Type B pancreatic cell (in vitro differentiated cells): ENCODE results near the gene FBXW5. TPM values are rescaled to one million over a fixed set of nuclear protein-coding genes. Genes with fewer than 3 reads are reported as not detected.

ENCODE experiments used
- DNase-seq: peaks from one replicate; pipeline ENCODE4 v3.0.0; 2021; ENCODE audit warnings: mixed read lengths; ENCODE audit not compliant: unreplicated experiment; ENCODE audit errors: extremely low spot score
- H3K27ac Mint-ChIP-seq: 2 replicates; pipeline ENCODE4 v1.8.0; 2021; ENCODE audit warnings: mild to moderate bottlenecking, mixed read lengths
- H3K27me3 Mint-ChIP-seq: 2 replicates; pipeline ENCODE4 v1.8.0; 2021; ENCODE audit warnings: mixed read lengths
- H3K36me3 Mint-ChIP-seq: 2 replicates; pipeline ENCODE4 v1.8.0; 2021; ENCODE audit warnings: mixed read lengths
- H3K4me1 Mint-ChIP-seq: one replicate; pipeline ENCODE4 v1.8.0; 2021; ENCODE audit warnings: mixed read lengths; ENCODE audit not compliant: unreplicated experiment
- H3K4me3 Mint-ChIP-seq: 2 replicates; pipeline ENCODE4 v1.8.0; 2021; ENCODE audit warnings: mild to moderate bottlenecking, mixed read lengths
- H3K9me3 Mint-ChIP-seq: 2 replicates; pipeline ENCODE4 v1.8.0; 2021; ENCODE audit warnings: mixed read lengths
- total RNA-seq: library from RNA; stranded (reverse); gene quantifications from 2 replicates; pipeline ENCODE4 v1.2.1, GENCODE V29; 2021; ENCODE audit warnings: low replicate concordance
- TF ChIP-seq, protein P1 (sequence below): fragments of 200-600 bp; sonication (generic); conservative IDR thresholded peaks from 2 replicates; pipeline ENCODE4 v1.5.0; 2021; ENCODE audit warnings: antibody characterized with exemption, mild to moderate bottlenecking

FBXW5 gene
- total RNA-seq, 1 donor from 2014 or later = 82.8 TPM

DNA sequence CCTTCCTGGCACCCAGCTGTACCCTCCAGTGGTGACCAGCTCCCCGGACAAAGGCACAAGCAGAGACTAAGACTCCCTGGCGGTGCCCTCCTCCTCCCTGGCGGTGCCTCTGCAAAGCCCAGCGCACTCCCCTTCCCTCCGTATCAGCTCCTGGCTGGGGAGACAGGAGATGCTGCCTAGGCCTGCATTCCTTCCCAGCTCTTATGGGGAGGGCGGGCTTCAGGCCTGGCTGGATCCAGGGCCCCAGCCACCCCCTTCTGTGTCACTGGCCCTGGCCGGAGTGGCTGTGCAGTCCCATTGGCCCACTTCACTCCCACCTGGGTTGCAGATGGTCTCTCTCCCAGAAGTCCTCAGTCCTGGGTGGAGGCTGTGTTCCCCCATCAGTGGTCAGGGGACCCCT is 13.9 kb upstream of the FBXW5 start:
- Mint-ChIP-seq H3K9me3 (no peaks in the 10 kb centered on the region), H3K27me3 (no peaks in the 10 kb centered on the region), H3K4me1 (no peaks in the 10 kb centered on the region), H3K36me3 (no peaks in the 10 kb centered on the region), H3K4me3 (no peak overlapping the region), H3K27ac (no peak overlapping the region)
- DNase-seq = no peak
- TF ChIP-seq, protein P1, sequence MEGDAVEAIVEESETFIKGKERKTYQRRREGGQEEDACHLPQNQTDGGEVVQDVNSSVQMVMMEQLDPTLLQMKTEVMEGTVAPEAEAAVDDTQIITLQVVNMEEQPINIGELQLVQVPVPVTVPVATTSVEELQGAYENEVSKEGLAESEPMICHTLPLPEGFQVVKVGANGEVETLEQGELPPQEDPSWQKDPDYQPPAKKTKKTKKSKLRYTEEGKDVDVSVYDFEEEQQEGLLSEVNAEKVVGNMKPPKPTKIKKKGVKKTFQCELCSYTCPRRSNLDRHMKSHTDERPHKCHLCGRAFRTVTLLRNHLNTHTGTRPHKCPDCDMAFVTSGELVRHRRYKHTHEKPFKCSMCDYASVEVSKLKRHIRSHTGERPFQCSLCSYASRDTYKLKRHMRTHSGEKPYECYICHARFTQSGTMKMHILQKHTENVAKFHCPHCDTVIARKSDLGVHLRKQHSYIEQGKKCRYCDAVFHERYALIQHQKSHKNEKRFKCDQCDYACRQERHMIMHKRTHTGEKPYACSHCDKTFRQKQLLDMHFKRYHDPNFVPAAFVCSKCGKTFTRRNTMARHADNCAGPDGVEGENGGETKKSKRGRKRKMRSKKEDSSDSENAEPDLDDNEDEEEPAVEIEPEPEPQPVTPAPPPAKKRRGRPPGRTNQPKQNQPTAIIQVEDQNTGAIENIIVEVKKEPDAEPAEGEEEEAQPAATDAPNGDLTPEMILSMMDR = no peak

GRCh38 chr9:136957901-136958300 is 13.4 kb upstream of the FBXW5 start:
- no peaks in the 10 kb centered on the region for H3K27me3 Mint-ChIP-seq
- H3K36me3 Mint-ChIP-seq = no peaks in the 10 kb centered on the region
- TF ChIP-seq, protein P1 = no peak
- H3K4me1 Mint-ChIP-seq = no peaks in the 10 kb centered on the region
- no peak for DNase-seq
- H3K27ac Mint-ChIP-seq = no peak overlapping the region
- no peaks in the 10 kb centered on the region for H3K9me3 Mint-ChIP-seq
- H3K4me3 Mint-ChIP-seq = no peak overlapping the region

- Mint-ChIP-seq H3K27me3 (no peaks in the 10 kb centered on the region), H3K27ac (no peak overlapping the region), H3K9me3 (no peaks in the 10 kb centered on the region), H3K36me3 (no peaks in the 10 kb centered on the region), H3K4me1 (no peaks in the 10 kb centered on the region), H3K4me3 (no peak overlapping the region)
- TF ChIP-seq, protein P1 = no peak
- DNase-seq = no peak
Observed at GRCh38 chr9:136957461-136957860, 12.9 kb upstream of the FBXW5 start.

DNA sequence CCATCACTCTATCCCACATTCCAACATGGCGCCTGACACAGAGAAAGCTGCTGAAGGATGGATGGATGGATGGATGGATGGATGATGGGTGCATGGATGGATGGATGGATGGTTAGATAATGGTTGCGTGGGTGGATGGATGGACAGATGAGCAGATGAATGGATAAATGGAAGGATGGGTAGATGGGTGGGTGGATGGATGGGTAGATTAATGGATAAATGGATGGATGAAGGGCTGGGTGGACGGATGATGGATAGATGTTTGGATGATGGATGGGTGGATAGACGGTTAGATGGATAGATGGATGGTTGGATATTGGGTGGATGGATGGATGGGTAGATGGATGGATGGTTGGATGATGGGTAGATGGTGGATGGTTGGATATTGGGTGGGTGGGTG is 12.1 kb upstream of the FBXW5 start:
- Mint-ChIP-seq H3K27me3 (no peaks in the 10 kb centered on the region), H3K9me3 (no peaks in the 10 kb centered on the region), H3K36me3 (no peaks in the 10 kb centered on the region), H3K27ac (no peak overlapping the region), H3K4me3 (no peak overlapping the region), H3K4me1 (no peaks in the 10 kb centered on the region)
- TF ChIP-seq, protein P1 = no peak
- DNase-seq = no peak

- Mint-ChIP-seq H3K27me3 (no peaks in the 10 kb centered on the region), H3K4me3 (no peak overlapping the region), H3K36me3 (no peaks in the 10 kb centered on the region), H3K27ac (no peak overlapping the region), H3K9me3 (no peaks in the 10 kb centered on the region), H3K4me1 (no peaks in the 10 kb centered on the region)
- TF ChIP-seq, protein P1 = no peak
- no peak for DNase-seq
Observed at GRCh38 chr9:136955943-136956335, 11.4 kb upstream of the FBXW5 start.

- DNase-seq = no peak
- TF ChIP-seq, protein P1 = no peak
- Mint-ChIP-seq H3K27me3 (no peaks in the 10 kb centered on the region), H3K4me3 (no peak overlapping the region), H3K36me3 (no peaks in the 10 kb centered on the region), H3K4me1 (no peaks in the 10 kb centered on the region), H3K27ac (no peak overlapping the region), H3K9me3 (no peaks in the 10 kb centered on the region)
Observed at GRCh38 chr9:136955202-136955942, 10.8 kb upstream of the FBXW5 start.
